ENCODE results near the gene TMEM26.

DNA sequence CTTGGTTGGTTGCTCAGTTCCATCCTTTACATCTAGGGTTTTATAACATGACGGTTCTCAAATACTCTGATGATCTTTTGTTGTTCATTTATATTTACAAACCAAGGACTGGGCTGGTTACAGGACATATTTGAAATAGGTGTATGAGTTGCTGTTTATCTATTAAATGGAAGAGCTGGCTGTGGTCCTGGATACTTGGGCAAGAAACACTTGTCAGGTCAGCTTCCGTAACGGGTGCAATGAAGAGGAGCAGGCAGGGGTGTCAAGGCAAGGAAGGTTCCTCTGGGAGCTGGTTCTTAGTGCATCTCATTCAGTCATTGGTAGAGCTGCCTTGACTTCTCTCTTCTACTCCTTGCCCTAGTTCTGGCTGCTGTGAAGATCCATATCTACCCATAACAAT lies 4.8 kb upstream of the TMEM26 start:
- no peak for TF ChIP-seq ZNF184 (tag by site-specific recombination; IDR thresholded peaks at IDR 0.05)
- TF ChIP-seq, protein P1, sequence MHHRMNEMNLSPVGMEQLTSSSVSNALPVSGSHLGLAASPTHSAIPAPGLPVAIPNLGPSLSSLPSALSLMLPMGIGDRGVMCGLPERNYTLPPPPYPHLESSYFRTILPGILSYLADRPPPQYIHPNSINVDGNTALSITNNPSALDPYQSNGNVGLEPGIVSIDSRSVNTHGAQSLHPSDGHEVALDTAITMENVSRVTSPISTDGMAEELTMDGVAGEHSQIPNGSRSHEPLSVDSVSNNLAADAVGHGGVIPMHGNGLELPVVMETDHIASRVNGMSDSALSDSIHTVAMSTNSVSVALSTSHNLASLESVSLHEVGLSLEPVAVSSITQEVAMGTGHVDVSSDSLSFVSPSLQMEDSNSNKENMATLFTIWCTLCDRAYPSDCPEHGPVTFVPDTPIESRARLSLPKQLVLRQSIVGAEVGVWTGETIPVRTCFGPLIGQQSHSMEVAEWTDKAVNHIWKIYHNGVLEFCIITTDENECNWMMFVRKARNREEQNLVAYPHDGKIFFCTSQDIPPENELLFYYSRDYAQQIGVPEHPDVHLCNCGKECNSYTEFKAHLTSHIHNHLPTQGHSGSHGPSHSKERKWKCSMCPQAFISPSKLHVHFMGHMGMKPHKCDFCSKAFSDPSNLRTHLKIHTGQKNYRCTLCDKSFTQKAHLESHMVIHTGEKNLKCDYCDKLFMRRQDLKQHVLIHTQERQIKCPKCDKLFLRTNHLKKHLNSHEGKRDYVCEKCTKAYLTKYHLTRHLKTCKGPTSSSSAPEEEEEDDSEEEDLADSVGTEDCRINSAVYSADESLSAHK (tag by site-specific recombination; IDR thresholded peaks at IDR 0.05) = no peak
